ENCODE measurements around the gene SPINK8.

DNA sequence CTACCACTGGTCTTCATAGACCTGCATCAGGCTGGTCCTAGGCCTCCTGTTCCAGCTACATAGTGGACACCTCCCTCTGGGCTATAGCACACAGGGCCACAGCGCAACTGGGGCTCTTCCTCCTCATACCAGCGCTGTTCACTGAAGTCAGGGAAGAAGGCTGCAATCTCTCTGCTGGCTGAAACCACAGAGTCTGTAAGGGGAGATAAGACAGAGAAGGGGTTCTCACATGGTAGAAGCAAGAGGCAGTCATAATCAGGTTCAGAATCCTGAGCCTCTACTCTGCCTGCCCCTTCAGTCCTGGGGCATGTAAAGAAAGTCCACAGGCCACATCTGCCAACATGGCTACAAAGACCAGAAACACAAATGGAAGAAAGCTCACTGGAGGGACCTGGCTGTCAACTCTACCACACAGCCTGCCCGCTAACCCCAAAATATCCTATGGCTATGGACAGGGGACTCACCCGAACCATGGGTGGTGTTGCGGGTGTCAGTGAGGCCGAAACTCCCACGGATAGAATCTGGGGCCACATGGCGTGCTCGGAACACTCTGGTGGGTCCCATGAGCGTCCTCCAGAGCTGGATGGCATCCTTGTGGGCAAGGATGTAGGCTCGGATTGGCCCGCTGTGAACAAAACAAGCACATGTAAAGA, 38.7 kb downstream of the SPINK8 start:
- TF ChIP-seq, protein P1, sequence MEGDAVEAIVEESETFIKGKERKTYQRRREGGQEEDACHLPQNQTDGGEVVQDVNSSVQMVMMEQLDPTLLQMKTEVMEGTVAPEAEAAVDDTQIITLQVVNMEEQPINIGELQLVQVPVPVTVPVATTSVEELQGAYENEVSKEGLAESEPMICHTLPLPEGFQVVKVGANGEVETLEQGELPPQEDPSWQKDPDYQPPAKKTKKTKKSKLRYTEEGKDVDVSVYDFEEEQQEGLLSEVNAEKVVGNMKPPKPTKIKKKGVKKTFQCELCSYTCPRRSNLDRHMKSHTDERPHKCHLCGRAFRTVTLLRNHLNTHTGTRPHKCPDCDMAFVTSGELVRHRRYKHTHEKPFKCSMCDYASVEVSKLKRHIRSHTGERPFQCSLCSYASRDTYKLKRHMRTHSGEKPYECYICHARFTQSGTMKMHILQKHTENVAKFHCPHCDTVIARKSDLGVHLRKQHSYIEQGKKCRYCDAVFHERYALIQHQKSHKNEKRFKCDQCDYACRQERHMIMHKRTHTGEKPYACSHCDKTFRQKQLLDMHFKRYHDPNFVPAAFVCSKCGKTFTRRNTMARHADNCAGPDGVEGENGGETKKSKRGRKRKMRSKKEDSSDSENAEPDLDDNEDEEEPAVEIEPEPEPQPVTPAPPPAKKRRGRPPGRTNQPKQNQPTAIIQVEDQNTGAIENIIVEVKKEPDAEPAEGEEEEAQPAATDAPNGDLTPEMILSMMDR (IDR thresholded peaks at IDR 0.05) = no peak
- TF ChIP-seq POLR2A (IDR thresholded peaks at IDR 0.05) = no peak
